ENCODE results near the gene ADM5.

The ADM5 gene

GRCh38 chr19:49658566-49659442 is 30.6 kb upstream of the ADM5 start:
- no peak for DNase-seq (ENCODE audit: low read depth)

GRCh38 chr19:49660338-49660961 is 28.9 kb upstream of the ADM5 start:
- DNase-seq (ENCODE audit: low read depth) = no peak

GRCh38 chr19:49662011-49662410 is 27.4 kb upstream of the ADM5 start:
- no peak for DNase-seq (ENCODE audit: low read depth)

- DNase-seq (ENCODE audit: low read depth) = no peak
Measured at GRCh38 chr19:49663224-49663623, 26.2 kb upstream of the ADM5 start.

- DNase-seq (ENCODE audit: low read depth) = peak; percentile 75
Measured at GRCh38 chr19:49664171-49665035, 25.0 kb upstream of the ADM5 start.

GRCh38 chr19:49665036-49665350 is 24.4 kb upstream of the ADM5 start:
- no peak for DNase-seq (ENCODE audit: low read depth)

- DNase-seq (ENCODE audit: low read depth) = peak; percentile 94
Measured at GRCh38 chr19:49665351-49666119, 23.9 kb upstream of the ADM5 start, which contains the start of the genes BCL2L12 and IRF3. Gene BCL2L12 (plus strand): TSS chr19:49665933. CDS start chr19:49666693, 760 bp downstream. Gene IRF3 (minus strand): TSS chr19:49665857. CDS start chr19:49664838, 1,019 bp downstream.

- no peak for DNase-seq (ENCODE audit: low read depth)
Measured at GRCh38 chr19:49666120-49666444, 23.3 kb upstream of the ADM5 start.

GRCh38 chr19:49667473-49667872 is 21.9 kb upstream of the ADM5 start:
- no peak for DNase-seq (ENCODE audit: low read depth)

GRCh38 chr19:49669516-49669915 is 19.9 kb upstream of the ADM5 start:
- no peak for DNase-seq (ENCODE audit: low read depth)

GRCh38 chr19:49672131-49672919 is 17.1 kb upstream of the ADM5 start:
- peak; percentile 45 for DNase-seq (ENCODE audit: low read depth)

GRCh38 chr19:49676136-49676783 is 13.1 kb upstream of the ADM5 start:
- DNase-seq (ENCODE audit: low read depth) = peak; percentile 93

- DNase-seq (ENCODE audit: low read depth) = peak; percentile 100
Measured at GRCh38 chr19:49676784-49677230, 12.6 kb upstream of the ADM5 start.

GRCh38 chr19:49677231-49677900 is 12.0 kb upstream of the ADM5 start, which contains the start of gene PRMT1:
Gene PRMT1 (plus strand): TSS chr19:49677271. CDS start chr19:49677281, 10 bp downstream.
- DNase-seq (ENCODE audit: low read depth) = no peak

- peak; percentile 32 for DNase-seq (ENCODE audit: low read depth)
Measured at GRCh38 chr19:49677901-49678674, 11.3 kb upstream of the ADM5 start.

- no peak for DNase-seq (ENCODE audit: low read depth)
Measured at GRCh38 chr19:49678985-49679770, 10.2 kb upstream of the ADM5 start.

GRCh38 chr19:49679771-49680413 is 9.5 kb upstream of the ADM5 start:
- DNase-seq (ENCODE audit: low read depth) = no peak

All from fibroblast of gingiva (primary cell).